Hepatocyte (in vitro differentiated cells): Measurements from ENCODE around the gene PRSS16.

Experiments
- CTCF ChIP-seq: fragments of 200-600 bp; sonication (generic); IDR thresholded peaks from 2 replicates; pipeline ENCODE4 v1.5.1; 2016; ENCODE audit warnings: antibody characterized with exemption, mild to moderate bottlenecking; ENCODE audit not compliant: poor library complexity
- EZH2phosphoT487 ChIP-seq: fragments of 200-600 bp; sonication (generic); IDR thresholded peaks from one replicate; pipeline ENCODE4 v1.6.1; 2018; ENCODE audit warnings: antibody characterized with exemption, mild to moderate bottlenecking, low read depth, moderate library complexity; ENCODE audit not compliant: unreplicated experiment, severe bottlenecking

- TF ChIP-seq EZH2phosphoT487 (no peak), CTCF (no peak)
These were observed 26.3 kb downstream of the PRSS16 start for GRCh38 chr6:27273783-27274182.
